KBM-7 (cell line): ENCODE results near the gene PLEKHG5.

Experiments
- DNase-seq: peaks from one replicate; pipeline ENCODE4 v3.0.0-alpha.2; 2015
- in situ Hi-C: fragments of 300-500 bp; cut with MboI; formaldehyde crosslinking; loops from 2 replicates; pipeline ENCODE4 v1.14.3; 2020; ENCODE audit warnings: low sequenced_read_pairs, low pct_unique_long_range_greater_than_20kb, mixed read lengths

PLEKHG5 gene

DNA sequence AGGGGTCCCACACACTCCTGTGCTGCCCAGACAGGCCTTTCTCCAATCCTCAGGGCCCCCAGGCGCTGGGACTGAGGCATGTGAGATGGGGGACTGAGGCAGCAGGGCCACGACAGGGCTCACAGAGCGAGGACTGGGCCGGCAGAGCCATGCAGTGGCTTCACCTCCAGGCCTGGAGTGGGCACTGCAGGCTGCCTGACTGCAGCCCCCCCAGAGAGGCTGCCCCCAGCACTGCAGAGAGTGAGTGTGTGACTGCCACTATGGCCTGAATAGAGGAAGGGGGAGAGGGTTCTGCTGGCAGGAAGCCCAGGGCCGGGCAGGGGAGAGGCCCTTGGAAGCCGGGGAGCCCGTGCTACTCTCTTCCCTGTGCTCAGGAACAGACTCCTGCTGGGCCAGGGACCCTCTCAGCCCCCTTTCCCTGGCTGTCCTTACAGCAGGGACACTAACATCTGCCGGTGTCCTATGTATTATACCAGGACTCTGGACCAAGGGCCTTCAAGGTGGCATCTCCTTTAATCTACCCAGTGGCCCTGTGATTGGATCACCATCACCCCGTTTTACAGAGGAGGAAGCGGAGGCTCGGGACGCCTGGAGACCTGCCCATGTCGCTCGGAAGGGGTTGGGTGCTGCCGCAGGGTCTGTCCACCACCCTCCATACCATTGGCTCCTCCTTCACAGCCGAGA, 20.2 kb upstream of the PLEKHG5 start:
- in situ Hi-C loops = no loop called here
- DNase-seq = no peak

- no peak for DNase-seq
- in situ Hi-C loops = no loop called here
These were observed 19.6 kb upstream of the PLEKHG5 start for GRCh38 chr1:6511056-6511455.

- in situ Hi-C loops = no loop called here
- DNase-seq = no peak
These were observed 19.0 kb upstream of the PLEKHG5 start for GRCh38 chr1:6510493-6510892.

- DNase-seq = no peak
- in situ Hi-C loops = no loop called here
These were observed 18.4 kb upstream of the PLEKHG5 start for GRCh38 chr1:6509919-6510291.

GRCh38 chr1:6509220-6509918, 17.9 kb upstream of the PLEKHG5 start:
- in situ Hi-C loops = no loop called here
- peak; percentile 64 for DNase-seq

- in situ Hi-C loops = no loop called here
These were observed 17.3 kb upstream of the PLEKHG5 start for GRCh38 chr1:6508816-6509189.

GRCh38 chr1:6508154-6508815, 16.8 kb upstream of the PLEKHG5 start:
- in situ Hi-C loops = no loop called here
- no peak for DNase-seq

More at GRCh38 chr1:6508816-6509189, 17.3 kb upstream of the PLEKHG5 start:
- DNase-seq = no peak

DNA sequence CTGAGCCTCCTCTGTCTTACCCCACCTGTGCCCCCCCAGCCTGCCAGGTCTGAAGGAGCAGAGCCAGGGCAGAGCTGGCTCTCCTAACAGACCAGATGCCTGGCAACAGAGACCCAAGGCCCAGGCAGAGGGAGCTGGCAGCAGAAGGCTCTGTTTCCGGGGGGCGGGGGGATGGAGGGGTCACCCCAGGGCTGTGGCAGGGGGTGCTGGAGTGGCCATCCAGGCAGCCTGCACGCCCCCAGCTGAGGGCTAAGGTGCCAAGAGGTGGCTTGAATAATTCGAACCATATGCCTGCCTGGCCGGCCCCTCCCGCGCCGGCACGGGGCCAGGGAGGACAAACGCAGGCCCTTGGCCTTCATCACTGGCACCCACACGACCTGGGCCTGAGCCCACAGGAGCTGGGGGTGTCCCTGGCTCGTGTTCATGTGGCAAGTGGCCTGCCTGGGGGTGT, 16.0 kb upstream of the PLEKHG5 start:
- in situ Hi-C loops = no loop called here
- no peak for DNase-seq

DNA sequence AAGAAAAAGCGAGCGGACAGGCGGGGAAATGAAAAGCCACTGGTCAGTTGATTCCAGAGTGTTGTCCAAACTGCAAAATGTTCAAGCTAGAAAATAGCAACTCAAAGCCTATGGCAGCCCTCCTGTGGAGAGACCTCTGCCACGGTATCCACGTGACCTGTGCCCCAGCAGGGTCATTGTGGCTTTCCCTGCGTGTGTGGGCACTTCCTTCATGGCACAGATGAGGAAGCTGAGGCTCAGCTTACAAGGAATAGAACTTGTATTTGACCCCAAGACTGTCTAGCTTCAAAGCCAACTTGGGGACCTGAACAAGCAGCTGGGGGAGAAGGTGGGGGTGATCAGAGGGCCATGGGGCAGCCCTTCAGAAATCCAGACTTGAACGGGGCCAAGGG, 15.6 kb upstream of the PLEKHG5 start:
- in situ Hi-C loops = no loop called here
- peak; percentile 59 for DNase-seq

DNA sequence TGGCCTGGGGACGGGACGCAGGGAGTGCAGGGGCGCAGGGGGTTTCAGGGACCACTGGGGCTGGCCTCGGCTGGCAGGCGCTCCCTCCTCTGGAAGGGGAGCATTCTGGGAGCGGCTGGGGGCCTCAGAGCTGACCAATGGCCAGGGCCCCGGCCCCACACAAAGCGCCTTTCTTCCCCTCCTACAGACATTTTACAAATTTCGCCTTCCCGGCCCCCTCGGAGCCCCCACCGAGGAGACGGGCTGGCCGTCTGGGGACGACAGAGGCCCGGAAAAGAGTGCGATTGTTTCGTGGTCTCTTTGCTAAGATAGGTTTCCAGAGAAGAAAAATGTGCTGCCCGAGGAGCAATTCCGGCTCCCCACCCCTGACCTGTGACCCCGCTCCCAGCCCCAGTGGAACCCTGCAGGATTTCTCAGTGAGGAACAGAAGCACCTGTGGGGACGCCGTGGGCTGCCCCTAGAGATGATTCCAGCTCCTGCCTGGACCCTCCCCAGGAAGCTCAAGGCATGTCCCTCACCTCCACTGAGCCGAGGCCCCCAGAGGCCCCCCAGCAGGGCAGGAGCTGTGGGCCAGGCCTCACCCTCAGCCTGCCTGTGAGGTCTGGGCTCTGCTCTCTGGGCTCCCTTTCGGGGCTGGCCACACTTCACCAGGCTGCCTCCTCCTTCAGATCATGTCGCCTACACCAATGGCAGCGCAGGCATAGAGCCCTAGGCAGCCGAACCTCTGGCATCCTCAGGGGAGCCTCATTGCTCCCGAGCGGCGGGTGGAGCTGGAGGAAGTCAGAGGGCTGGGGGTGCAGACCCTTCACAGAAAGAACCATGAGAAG, 15.0 kb upstream of the PLEKHG5 start:
- no peak for DNase-seq
- in situ Hi-C loops = no loop called here

DNA sequence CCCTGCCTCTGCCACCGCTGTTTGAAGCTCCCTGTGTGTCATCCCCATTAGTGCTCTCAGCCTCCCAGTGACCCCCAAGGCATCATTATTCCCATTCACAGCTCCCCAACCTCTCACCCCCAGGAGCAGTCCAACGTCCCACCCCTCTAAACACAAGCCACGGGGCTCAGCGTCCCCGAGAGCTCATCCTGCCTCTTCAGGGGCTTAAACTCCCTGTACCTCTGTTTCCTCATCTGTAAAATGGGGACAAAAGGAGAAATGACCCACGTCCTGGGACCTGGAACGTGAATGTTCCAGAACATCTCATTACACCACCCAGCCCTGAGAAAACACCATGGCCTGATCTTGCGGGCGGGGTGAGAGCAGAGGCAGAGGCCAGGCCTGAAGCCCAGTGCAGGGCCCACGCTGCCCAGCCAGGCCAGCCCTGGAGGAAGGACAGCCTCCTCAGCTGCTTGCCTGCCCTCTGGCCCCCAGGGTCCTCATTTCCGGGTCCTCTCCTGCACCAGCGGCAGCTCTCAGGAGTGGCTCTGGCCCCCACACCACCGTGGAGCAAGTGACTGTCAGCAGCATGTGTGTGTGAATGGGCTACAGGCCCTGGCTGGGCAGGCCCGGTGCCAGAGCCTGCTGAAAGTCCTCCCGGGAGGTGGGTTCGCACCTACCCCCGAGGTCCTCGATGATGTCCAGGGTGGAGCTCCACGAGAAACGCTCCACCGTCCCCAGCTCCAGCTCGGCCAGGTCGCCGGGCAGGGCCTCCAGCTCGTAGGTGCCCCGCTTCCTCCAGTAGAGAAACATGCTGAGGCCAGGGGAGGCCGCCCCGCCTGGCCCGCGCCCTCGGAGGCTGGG, 14.1 kb upstream of the PLEKHG5 start:
- in situ Hi-C loops = no loop called here
- DNase-seq = no peak

DNA sequence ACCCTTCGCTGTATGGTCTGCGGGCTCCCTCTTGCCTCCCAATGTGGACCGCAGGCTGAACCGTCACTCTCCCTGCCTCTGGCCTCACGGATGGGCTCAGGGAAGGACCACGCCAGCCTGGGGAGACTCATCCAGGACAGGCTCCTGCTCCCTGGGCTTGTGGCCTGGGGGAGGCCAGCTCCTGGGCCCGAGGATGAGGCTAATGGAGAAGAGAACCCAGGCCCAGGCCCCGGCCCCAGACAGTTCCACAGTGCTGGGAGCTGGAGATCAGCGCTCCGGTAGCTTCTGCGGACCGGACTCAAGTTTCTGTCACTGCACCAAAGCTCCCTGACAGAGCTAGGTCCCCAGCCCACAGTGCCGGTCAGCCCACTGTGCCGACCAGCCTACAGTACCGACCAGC, 13.4 kb upstream of the PLEKHG5 start:
- in situ Hi-C loops = no loop called here

DNA sequence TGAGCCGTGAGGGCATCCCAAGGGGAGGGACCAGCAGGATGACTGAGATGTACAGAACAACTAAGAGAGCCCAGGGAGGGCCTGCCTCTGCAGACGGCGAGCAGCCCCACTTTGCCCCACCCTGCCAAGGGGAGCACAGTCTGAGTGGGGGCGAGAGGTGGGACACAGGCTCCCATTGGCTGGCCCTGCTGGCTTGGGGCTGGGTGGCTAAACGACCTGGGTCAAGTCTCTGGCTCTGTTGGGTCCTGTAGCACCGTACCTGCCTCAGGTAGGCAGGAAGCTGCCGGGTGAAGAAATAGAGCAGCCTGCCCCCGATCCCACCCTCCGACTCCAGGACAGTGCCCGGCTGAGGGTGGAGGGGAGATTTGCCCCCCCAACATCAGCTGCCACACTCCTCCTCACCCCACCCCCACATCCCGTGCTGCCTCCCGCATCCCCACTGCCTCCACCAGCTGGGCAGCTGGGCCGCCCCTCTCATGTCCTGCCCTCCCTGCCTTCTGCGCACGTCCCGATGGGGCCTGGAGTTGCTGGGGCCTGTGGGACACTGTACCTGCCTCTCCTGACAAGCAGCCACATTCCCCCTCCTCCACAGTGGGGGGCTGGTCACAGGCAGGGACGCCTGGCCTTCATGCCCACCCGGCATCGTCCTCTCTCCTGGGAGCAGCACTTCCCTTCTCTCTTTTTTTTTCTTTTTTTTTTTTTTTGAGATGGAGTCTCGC, 12.6 kb upstream of the PLEKHG5 start:
- in situ Hi-C loops = no loop called here
- DNase-seq = no peak

More for the DNA sequence above, 13.4 kb upstream of the PLEKHG5 start:
- DNase-seq = no peak

DNA sequence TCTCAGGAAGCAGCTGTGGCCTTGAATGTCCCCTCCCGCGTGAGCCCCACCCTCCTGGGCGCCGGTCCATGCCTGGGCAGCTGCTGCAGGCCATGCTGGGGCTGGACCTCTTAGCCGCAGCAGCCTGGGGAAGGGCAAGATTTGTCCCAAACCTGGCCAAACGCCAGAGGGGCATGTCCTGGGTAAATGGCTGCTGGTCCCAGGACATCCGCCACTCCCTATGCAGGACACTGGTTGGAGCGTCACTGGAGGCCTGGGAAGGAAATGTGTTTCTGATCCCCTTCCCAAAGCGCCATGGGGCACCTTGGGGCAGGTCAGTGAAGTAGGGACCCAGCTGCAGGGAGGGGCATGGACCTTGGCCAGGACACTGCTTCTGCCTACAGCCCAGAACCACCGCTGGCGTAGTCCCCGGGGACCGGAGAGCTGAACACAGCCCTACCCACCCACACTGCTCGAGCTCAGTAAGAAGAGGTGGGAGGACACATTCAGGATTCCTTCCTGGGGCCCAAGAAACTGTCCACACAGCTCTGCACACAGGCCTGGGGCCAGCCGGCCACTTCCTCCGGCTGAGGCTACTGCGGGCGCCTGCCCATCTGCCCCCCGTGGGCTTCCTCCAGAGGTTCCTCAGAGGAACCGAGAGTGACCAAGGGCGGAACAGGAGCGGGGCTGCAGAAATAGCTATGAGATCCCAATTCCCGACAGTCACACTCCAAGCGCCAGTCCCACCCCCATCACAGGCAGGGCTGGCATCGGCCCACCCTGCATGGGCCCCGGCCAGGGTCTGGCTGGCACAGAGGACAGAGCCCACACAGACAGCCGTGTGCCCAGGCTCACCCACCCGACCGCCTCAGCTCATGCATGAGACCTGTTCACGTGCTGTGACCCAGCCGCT, 10.8 kb upstream of the PLEKHG5 start:
- in situ Hi-C loops = no loop called here
- DNase-seq = no peak

GRCh38 chr1:6501279-6501813, 9.9 kb upstream of the PLEKHG5 start:
- no peak for DNase-seq
- in situ Hi-C loops = no loop called here

DNA sequence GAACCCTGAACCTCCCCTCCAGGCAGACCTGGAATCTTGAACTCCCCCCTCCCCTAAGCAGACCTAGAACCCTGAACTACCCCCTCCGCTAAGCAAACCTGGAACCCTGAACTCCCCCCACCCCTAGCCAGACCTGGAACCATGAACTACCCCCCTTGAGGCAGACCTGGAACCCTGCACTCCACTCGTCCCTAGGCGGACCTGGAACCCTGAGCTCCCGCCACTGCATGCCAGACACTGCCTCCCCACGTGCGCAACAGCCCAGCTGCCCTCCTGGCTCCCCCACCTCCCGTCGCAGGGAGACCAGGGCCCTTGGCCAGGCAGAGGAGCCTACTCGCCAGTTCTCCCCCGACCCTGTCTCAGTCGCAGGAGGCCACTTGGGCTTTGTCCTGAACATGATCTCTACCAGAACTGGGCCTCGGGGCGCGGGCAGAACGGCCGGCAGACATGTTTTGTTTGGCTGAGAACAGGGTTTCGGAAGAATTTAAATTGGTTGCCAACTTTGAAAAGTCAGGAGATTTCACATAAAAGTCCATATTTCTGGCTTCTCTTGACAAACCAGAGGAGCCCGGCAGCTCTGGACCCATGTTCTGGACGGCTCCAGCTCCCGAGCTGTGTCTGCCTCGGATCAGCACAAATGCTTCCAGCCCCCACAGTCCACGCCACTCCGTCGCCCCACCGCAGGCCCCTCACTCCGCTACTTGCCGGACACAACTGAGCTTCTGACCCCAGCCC, 9.2 kb upstream of the PLEKHG5 start:
- in situ Hi-C loops = no loop called here
- DNase-seq = no peak
